Caco-2 (cell line): ENCODE measurements around the gene HNF4A. TPM values are rescaled to one million over a fixed set of nuclear protein-coding genes. Genes with fewer than 3 reads are reported as not detected.

Source experiments
- BruUV-seq: library from RNA; stranded (reverse); fragments of 400-500 nt; replicated peaks from 2 replicates; lab custom pipeline; 2021; lab: Mats Ljungman, UMichigan
- CTCF ChIA-PET: fragments of 300-600 bp; sonication (Branson Sonifier 250); formaldehyde crosslinking; loops from one replicate; lab custom pipeline; 2022; ENCODE audit warnings: antibody characterized with exemption; lab: Charles Lee
- POLR2A ChIA-PET: fragments of 300-600 bp; sonication (Branson Sonifier 250); formaldehyde crosslinking; loops from one replicate; lab custom pipeline; 2022; ENCODE audit warnings: antibody characterized with exemption; lab: Charles Lee
- DNase-seq, 2 experiments: peaks; one replicate each; pipeline versions ENCODE4 v3.0.0 to v3.0.0-alpha.2; 2020 to 2022
- H3K27me3 ChIP-seq: replicated peaks from 2 replicates; pipeline ENCODE4 v1.6.0; 2011; ENCODE audit warnings: low read length; ENCODE audit not compliant: control insufficient read depth, insufficient read depth
- H3K36me3 ChIP-seq: 2 replicates; pipeline ENCODE4 v1.5.1; 2011; ENCODE audit warnings: low read length; ENCODE audit not compliant: control insufficient read depth, insufficient read depth
- H3K4me1 ChIP-seq: fragments of 250-450 bp; sonication (Bioruptor Pico); 2 replicates; pipeline ENCODE4 v1.5.1; 2020; ENCODE audit warnings: mild to moderate bottlenecking
- H3K4me3 ChIP-seq: 2 replicates; pipeline ENCODE4 v1.5.1; 2011; ENCODE audit warnings: low read depth, mild to moderate bottlenecking, control low read depth, low read length
- H3K9me3 ChIP-seq: fragments of 250-450 bp; sonication (Bioruptor Pico); 2 replicates; pipeline ENCODE4 v1.5.1; 2020; ENCODE audit warnings: mild to moderate bottlenecking, moderate library complexity
- H3K27ac Mint-ChIP-seq: one replicate; pipeline ENCODE4 v1.8.0; 2022; ENCODE audit warnings: mixed read lengths; ENCODE audit not compliant: unreplicated experiment
- H3K27me3 Mint-ChIP-seq: one replicate; pipeline ENCODE4 v1.8.0; 2022; ENCODE audit warnings: mixed read lengths; ENCODE audit not compliant: insufficient read depth, unreplicated experiment
- H3K36me3 Mint-ChIP-seq: one replicate; pipeline ENCODE4 v1.8.0; 2022; ENCODE audit warnings: mild to moderate bottlenecking, mixed read lengths; ENCODE audit not compliant: insufficient read depth, unreplicated experiment
- H3K4me1 Mint-ChIP-seq: one replicate; pipeline ENCODE4 v1.8.0; 2022; ENCODE audit warnings: low read depth, mixed read lengths; ENCODE audit not compliant: unreplicated experiment
- H3K4me3 Mint-ChIP-seq: one replicate; pipeline ENCODE4 v1.8.0; 2022; ENCODE audit warnings: mild to moderate bottlenecking, moderate library complexity, mixed read lengths; ENCODE audit not compliant: unreplicated experiment
- H3K9me3 Mint-ChIP-seq: one replicate; pipeline ENCODE4 v1.8.0; 2022; ENCODE audit warnings: mixed read lengths; ENCODE audit not compliant: unreplicated experiment
- CTCF ChIP-seq, 2 experiments: fragments of 200-600 bp in 1 of 2; IDR thresholded peaks; 1 replicate in 1 of 2; 2 replicates in 1 of 2; pipeline versions ENCODE4 v1.5.1 to v1.8.0; 2011 to 2022; ENCODE audit warnings: antibody characterized with exemption in 1 of 2, control low read depth in 1 of 2, inconsistent platforms in 1 of 2, low read depth in 1 of 2, low read length in 1 of 2, mild to moderate bottlenecking in 1 of 2, moderate library complexity in 1 of 2; ENCODE audit not compliant: insufficient read depth in 1 of 2, severe bottlenecking in 1 of 2, unreplicated experiment in 1 of 2
- intact Hi-C: fragments of 100-400 bp; cut with micrococcal nuclease; formaldehyde crosslinking; loops from one replicate; pipeline ENCODE4 v1.10.0; 2022; ENCODE audit not compliant: unreplicated experiment
- total RNA-seq: library from RNA; stranded (reverse); gene quantifications from 2 replicates; pipeline ENCODE4 v1.2.3, GENCODE V29; 2022

HNF4A gene
- total RNA-seq, 1 experiment from 2014 or later, result 292 TPM

- Mint-ChIP-seq H3K4me1 (peaks cover 7% of the 10 kb centered on the region), H3K36me3 (no peaks in the 10 kb centered on the region), H3K4me3 (no peak overlapping the region), H3K27me3 (no peaks in the 10 kb centered on the region), H3K27ac (no peak overlapping the region), H3K9me3 (no peaks in the 10 kb centered on the region)
- intact Hi-C loops, result no loop called here
- Histone ChIP-seq H3K36me3 (no peaks in the 10 kb centered on the region), H3K4me3 (no peak overlapping the region), H3K9me3 (no peaks in the 10 kb centered on the region), H3K27me3 (no peaks in the 10 kb centered on the region), H3K4me1 (no peaks in the 10 kb centered on the region)
- ChIA-PET CTCF (no interaction called here), POLR2A (interaction anchor here (0.7 kb wide), 1 partner anchor 111 kb away, joined by 3 read pairs; no protein-coding TSS in a partner anchor)
- no TSS peak for BruUV-seq
- DNase-seq, result no peak
- TF ChIP-seq CTCF (IDR thresholded peaks at IDR 0.05; ENCODE audit: insufficient read depth in 1 of 2, low read depth in 1 of 2, low read length in 1 of 2, severe bottlenecking in 1 of 2, unreplicated experiment in 1 of 2), result no peak
Observed at GRCh38 chr20:44335675-44336074, 19.8 kb upstream of the HNF4A start.

- no peaks in the 10 kb centered on the region for H3K9me3 Mint-ChIP-seq
- Histone ChIP-seq H3K27me3 (no peaks in the 10 kb centered on the region), H3K4me1 (no peaks in the 10 kb centered on the region), H3K36me3 (no peaks in the 10 kb centered on the region), H3K9me3 (no peaks in the 10 kb centered on the region), H3K4me3 (no peak overlapping the region)
- DNase-seq, result peak in 1 of 2 experiments; percentile 70
- TF ChIP-seq CTCF (IDR thresholded peaks at IDR 0.05; ENCODE audit: insufficient read depth in 1 of 2, low read depth in 1 of 2, low read length in 1 of 2, severe bottlenecking in 1 of 2, unreplicated experiment in 1 of 2), result no peak
- H3K27me3 Mint-ChIP-seq, result no peaks in the 10 kb centered on the region
- intact Hi-C loops, result no loop called here
- POLR2A ChIA-PET, result no interaction called here
- CTCF ChIA-PET, result no interaction called here
- H3K36me3 Mint-ChIP-seq, result no peaks in the 10 kb centered on the region
- H3K4me1 Mint-ChIP-seq, result peaks cover 7% of the 10 kb centered on the region
- no TSS peak for BruUV-seq
- H3K27ac Mint-ChIP-seq, result no peak overlapping the region
- no peak overlapping the region for H3K4me3 Mint-ChIP-seq
Observed at GRCh38 chr20:44336086-44336485, 19.4 kb upstream of the HNF4A start.

- Histone ChIP-seq H3K36me3 (no peaks in the 10 kb centered on the region), H3K4me3 (no peak within 1 kb of the TSS), H3K4me1 (no peaks in the 10 kb centered on the region), H3K9me3 (no peaks in the 10 kb centered on the region), H3K27me3 (no peaks in the 10 kb centered on the region)
- no peak for TF ChIP-seq CTCF (IDR thresholded peaks at IDR 0.05; ENCODE audit: insufficient read depth in 1 of 2, low read depth in 1 of 2, low read length in 1 of 2, severe bottlenecking in 1 of 2, unreplicated experiment in 1 of 2)
- BruUV-seq, result no TSS peak
- Mint-ChIP-seq H3K27me3 (no peaks in the 10 kb centered on the region), H3K36me3 (no peaks in the 10 kb centered on the region), H3K4me1 (peaks cover 7% of the 10 kb centered on the region), H3K9me3 (no peaks in the 10 kb centered on the region), H3K27ac (no peak within 1 kb of the TSS), H3K4me3 (no peak within 1 kb of the TSS)
- ChIA-PET POLR2A (no interaction called here), CTCF (no interaction called here)
- intact Hi-C loops, result no loop called here
- DNase-seq, result no peak
Observed at GRCh38 chr20:44336725-44337380, 18.6 kb upstream of the HNF4A start, which contains the start of gene R3HDML. TSS of gene R3HDML (plus strand) at chr20:44337043. CDS start at chr20:44337158, 115 bp downstream.
